Endodermal cell (in vitro differentiated cells): ENCODE data around the gene IRX2. TPM values are rescaled to one million over a fixed set of nuclear protein-coding genes. Genes with fewer than 3 reads are reported as not detected.
A peak's percentile ranks its signal among the peaks of the same experiment; 100 is the strongest.

ENCODE experiments used
- DNase-seq: peaks from one replicate; pipeline ENCODE4 v3.0.0-alpha.2; 2017
- H3K27ac ChIP-seq: 2 replicates; pipeline ENCODE4 v1.5.1; 2013; ENCODE audit warnings: mild to moderate bottlenecking, low read depth, low read length, moderate library complexity
- H3K27me3 ChIP-seq: 2 replicates; pipeline ENCODE4 v1.6.1; 2013; ENCODE audit warnings: mild to moderate bottlenecking, low read length, moderate library complexity; ENCODE audit not compliant: insufficient read depth, control insufficient read depth, poor library complexity, severe bottlenecking
- H3K36me3 ChIP-seq: 2 replicates; pipeline ENCODE4 v1.7.0; 2013; ENCODE audit warnings: mild to moderate bottlenecking, low read length, moderate library complexity; ENCODE audit not compliant: control insufficient read depth, insufficient read depth
- H3K4me1 ChIP-seq: one replicate; pipeline ENCODE4 v1.7.0; 2013; ENCODE audit warnings: low read length; ENCODE audit not compliant: control insufficient read depth, insufficient read depth
- H3K4me3 ChIP-seq: 2 replicates; pipeline ENCODE4 v1.5.1; 2013; ENCODE audit warnings: mild to moderate bottlenecking, low read length, moderate library complexity
- H3K9ac ChIP-seq: 2 replicates; pipeline ENCODE4 v1.6.1; 2013; ENCODE audit warnings: mild to moderate bottlenecking, low read length, moderate library complexity; ENCODE audit not compliant: poor library complexity, severe bottlenecking; ENCODE audit errors: extremely low read depth
- H3K9me3 ChIP-seq: 2 replicates; pipeline ENCODE4 v1.6.1; 2013; ENCODE audit warnings: mild to moderate bottlenecking, low read length, moderate library complexity; ENCODE audit not compliant: control insufficient read depth
- H3K27ac Mint-ChIP-seq: 2 replicates; pipeline ENCODE4 v1.8.0; 2020; ENCODE audit warnings: mixed read lengths
- H3K27me3 Mint-ChIP-seq: 2 replicates; pipeline ENCODE4 v1.8.0; 2021; ENCODE audit warnings: mild to moderate bottlenecking, mixed read lengths; ENCODE audit not compliant: insufficient read depth
- H3K36me3 Mint-ChIP-seq: 2 replicates; pipeline ENCODE4 v1.8.0; 2020; ENCODE audit warnings: low read depth, mixed read lengths
- H3K4me1 Mint-ChIP-seq: 2 replicates; pipeline ENCODE4 v1.8.0; 2020; ENCODE audit warnings: mixed read lengths
- H3K4me3 Mint-ChIP-seq: 2 replicates; pipeline ENCODE4 v1.8.0; 2020; ENCODE audit warnings: mild to moderate bottlenecking, moderate library complexity, mixed read lengths
- H3K9me3 Mint-ChIP-seq: 2 replicates; pipeline ENCODE4 v1.8.0; 2020; ENCODE audit warnings: mild to moderate bottlenecking, mixed read lengths
- CTCF ChIP-seq: fragments of 200-600 bp; sonication (generic); conservative IDR thresholded peaks from 2 replicates; pipeline ENCODE4 v1.5.0; 2021; ENCODE audit warnings: antibody characterized with exemption, mild to moderate bottlenecking
- WGBS, 2 experiments: methylation state at CpG; one replicate each; pipeline versions ENCODE4 v1.1.5 to v1.1.7; 2013; ENCODE audit warnings: missing lambda C conversion rate in 2 of 2, mixed read lengths in 1 of 2; ENCODE audit not compliant: insufficient coverage in 1 of 2, insufficient read length in 1 of 2; 5-methylcytosine and 5-hydroxymethylcytosine counted together
- total RNA-seq, 2 donors: library from RNA; stranded (reverse); fragmentation: NEBNext Ultra II Directional in 1 of 2; extraction: Animal tissue kit (Norgen Biotek cat#: 25700) in 1 of 2; gene quantifications; 2 replicates in 1 of 2; 3 replicates in 1 of 2; pipeline ENCODE4 v1.2.1, GENCODE V29; 2021

The IRX2 gene
- total RNA-seq, 2 donors from 2014 or later, result 4.2 to 6.9 TPM

- Histone ChIP-seq H3K36me3 (no peaks in the 10 kb centered on the region), H3K9me3 (no peaks in the 10 kb centered on the region), H3K27ac (no peak overlapping the region), H3K4me3 (peak overlapping the region; percentile 93), H3K9ac (no peak overlapping the region), H3K4me1 (peaks cover 2% of the 10 kb centered on the region), H3K27me3 (peaks cover 67% of the 10 kb centered on the region)
- Mint-ChIP-seq H3K4me3 (peak overlapping the region; percentile 67), H3K36me3 (no peaks in the 10 kb centered on the region), H3K4me1 (peaks cover 31% of the 10 kb centered on the region), H3K27ac (no peak overlapping the region), H3K9me3 (no peaks in the 10 kb centered on the region), H3K27me3 (peaks cover 81% of the 10 kb centered on the region)
- TF ChIP-seq CTCF, result no peak
- DNase-seq, result peak; percentile 68
- WGBS, 2 experiments, result 50 to 57% methylated on average over 23 of the region's 23 CpGs
Measured at GRCh38 chr5:2757563-2758351, 6.3 kb upstream of the IRX2 start.

- Mint-ChIP-seq H3K9me3 (no peaks in the 10 kb centered on the region), H3K27me3 (peaks cover 82% of the 10 kb centered on the region), H3K4me3 (peak overlapping the region; percentile 67), H3K4me1 (peaks cover 32% of the 10 kb centered on the region), H3K36me3 (no peaks in the 10 kb centered on the region), H3K27ac (no peak overlapping the region)
- peak overlapping the region; percentile 93 for H3K4me3 ChIP-seq
- H3K9me3 ChIP-seq, result no peaks in the 10 kb centered on the region
- DNase-seq, result peak; percentile 93
- H3K27ac ChIP-seq, result no peak overlapping the region
- 1 to 6% methylated on average over 32 to 76 of the region's 76 CpGs for WGBS, 2 experiments
- H3K27me3 ChIP-seq, result peaks cover 74% of the 10 kb centered on the region
- H3K4me1 ChIP-seq, result peaks cover 4% of the 10 kb centered on the region
- H3K9ac ChIP-seq, result peak overlapping the region; percentile 47
- H3K36me3 ChIP-seq, result no peaks in the 10 kb centered on the region
- TF ChIP-seq CTCF, result peak; percentile 35
Measured at GRCh38 chr5:2756211-2757152, 5.0 kb upstream of the IRX2 start.

- Mint-ChIP-seq H3K36me3 (no peaks in the 10 kb centered on the region), H3K4me1 (peaks cover 32% of the 10 kb centered on the region), H3K27me3 (peaks cover 77% of the 10 kb centered on the region), H3K4me3 (peak overlapping the region; percentile 67), H3K27ac (no peak overlapping the region), H3K9me3 (no peaks in the 10 kb centered on the region)
- Histone ChIP-seq H3K9ac (peak overlapping the region; percentile 47), H3K27ac (no peak overlapping the region), H3K9me3 (no peaks in the 10 kb centered on the region), H3K27me3 (peaks cover 74% of the 10 kb centered on the region), H3K36me3 (no peaks in the 10 kb centered on the region), H3K4me1 (peaks cover 4% of the 10 kb centered on the region), H3K4me3 (peak overlapping the region; percentile 93)
- no peak for TF ChIP-seq CTCF
- no peak for DNase-seq
- 11 to 29% methylated on average over 15 to 30 of the region's 30 CpGs for WGBS, 2 experiments
Measured at GRCh38 chr5:2755681-2756171, 4.2 kb upstream of the IRX2 start.
